Measurements from ENCODE around the gene COL26A1.

COL26A1 gene

GRCh38 chr7:101536668-101537067, 174.0 kb downstream of the COL26A1 start:
- DNase-seq = no peak

DNA sequence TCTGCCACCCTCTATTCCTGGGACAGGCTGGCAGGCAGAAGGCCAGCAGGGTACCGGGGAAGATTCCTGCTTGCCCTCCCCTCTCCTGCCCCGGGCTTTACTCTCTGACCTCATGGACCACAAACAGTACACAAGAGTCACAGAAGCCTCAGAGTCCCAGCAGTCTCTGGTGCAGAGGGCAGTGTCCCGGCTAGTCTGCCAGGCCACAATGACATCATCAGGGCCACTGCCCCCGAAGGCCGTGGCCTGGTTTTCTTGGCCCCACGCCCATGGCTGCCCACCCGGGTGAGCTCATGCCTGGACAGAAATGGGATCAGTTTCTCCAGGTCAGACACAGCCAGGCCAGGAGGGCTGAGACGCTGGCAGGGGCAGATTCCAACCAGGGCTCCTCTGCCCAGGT, 174.5 kb downstream of the COL26A1 start:
- DNase-seq = no peak

DNA sequence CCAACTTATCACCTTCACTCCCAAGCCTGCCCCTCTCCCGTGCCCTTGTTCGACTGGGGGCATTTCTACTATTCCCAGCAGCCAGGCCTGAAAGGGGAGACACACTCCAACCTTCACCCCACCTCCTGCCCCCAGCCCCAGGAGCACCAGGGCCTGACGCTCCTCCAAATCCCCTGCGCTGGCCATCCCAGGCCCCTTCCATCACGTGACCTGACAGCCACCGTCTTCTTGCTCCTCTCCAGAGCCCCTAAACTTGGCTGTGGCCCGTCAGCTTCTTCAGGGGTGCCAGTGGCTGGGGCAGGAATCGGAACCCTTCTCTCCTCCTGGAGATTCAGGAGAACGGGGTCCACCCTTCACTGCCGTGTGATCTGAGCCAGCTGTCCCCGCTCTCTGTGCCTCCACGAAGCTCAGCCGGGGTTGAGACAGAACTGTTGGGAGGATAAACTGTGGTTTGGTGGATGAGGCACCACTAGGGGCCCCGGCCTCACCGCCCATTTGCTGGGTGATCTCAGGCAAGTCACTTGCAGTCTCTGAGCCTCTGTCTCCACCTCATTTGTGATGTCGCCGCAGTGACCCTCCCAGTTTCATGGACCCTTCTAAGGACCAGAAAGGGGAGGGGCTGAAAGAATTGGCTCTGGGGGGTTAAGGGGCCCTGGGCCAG, 175.4 kb downstream of the COL26A1 start:
- DNase-seq = no peak

GRCh38 chr7:101538596-101539459, 176.2 kb downstream of the COL26A1 start:
- peak; percentile 8 to 73 for DNase-seq

DNA sequence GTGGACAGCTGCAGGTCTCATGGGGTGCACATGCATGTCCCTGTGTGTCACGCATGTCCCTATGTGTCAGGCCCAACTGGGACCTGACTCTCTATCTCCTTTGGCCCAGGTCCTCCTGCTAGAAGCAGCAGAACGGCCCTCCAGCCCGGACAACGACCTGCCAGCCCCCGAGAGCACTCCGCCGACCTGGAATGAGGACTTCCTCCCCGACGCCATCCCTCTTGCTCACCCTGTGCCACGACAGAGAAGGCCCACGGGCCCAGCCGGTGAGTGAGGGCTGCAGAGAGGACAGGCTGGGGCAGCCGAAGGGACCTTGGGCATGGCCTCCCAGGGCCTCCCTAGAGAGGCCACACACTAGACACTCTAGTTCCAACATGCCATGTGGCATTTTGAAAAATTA, 177.1 kb downstream of the COL26A1 start:
- no peak for DNase-seq

DNA sequence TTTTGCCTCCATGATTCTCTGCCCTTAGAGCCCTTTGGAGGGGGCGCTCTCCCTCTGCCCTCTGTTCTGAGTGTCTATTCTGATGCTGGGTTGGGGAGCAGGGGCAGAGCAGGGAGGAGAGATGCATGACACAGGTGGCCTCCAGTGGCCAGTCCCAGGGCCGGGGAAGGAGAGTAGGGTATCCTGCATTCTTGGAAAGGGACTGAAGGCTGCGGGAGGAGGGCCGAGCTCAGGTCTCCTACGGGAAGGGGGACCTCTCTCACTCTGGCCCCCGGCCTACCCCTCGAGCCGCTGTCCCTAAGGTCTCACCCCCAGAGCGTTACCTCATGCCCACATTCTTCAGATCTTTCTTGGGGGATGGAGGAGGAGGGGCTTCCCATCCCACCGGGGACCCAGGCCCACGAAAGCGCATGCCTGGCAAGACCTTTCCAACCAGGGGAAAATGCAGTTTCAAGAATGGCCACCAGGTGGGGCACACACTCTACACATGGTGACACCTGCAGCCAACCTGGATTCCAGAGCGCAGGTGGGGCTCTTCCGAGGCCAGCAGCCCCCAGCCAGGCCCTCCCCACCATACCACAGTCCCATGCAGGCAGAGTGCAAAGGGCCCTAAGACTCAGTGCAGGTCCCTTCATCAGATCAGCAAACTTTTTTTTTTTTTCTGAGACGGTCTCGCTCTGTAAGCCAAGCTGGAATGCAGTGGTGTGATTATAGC, 180.0 kb downstream of the COL26A1 start:
- DNase-seq = peak; percentile 44 to 78

- DNase-seq = no peak
These were observed 180.6 kb downstream of the COL26A1 start for GRCh38 chr7:101543242-101543766.

DNA sequence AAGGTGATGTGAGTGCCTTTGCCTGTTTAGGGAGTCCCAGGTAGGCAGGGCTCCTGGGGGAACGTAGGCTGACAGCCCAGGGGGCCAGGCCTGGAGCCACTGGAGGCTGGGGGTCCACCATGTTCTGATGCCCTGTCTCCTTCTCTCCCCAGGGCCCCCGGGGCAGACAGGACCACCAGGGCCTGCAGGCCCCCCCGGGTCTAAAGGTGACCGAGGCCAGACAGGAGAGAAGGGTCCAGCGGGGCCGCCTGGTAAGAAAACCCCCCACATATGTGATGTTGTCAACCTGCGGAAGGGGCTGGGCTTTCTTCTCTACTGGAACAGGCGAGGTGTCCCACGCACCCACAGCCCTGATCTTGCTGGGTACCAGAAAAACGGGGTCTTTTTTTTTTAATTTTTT, 181.2 kb downstream of the COL26A1 start:
- no peak for DNase-seq

- no peak for DNase-seq
These were observed 182.9 kb downstream of the COL26A1 start for GRCh38 chr7:101545441-101546190.

DNA sequence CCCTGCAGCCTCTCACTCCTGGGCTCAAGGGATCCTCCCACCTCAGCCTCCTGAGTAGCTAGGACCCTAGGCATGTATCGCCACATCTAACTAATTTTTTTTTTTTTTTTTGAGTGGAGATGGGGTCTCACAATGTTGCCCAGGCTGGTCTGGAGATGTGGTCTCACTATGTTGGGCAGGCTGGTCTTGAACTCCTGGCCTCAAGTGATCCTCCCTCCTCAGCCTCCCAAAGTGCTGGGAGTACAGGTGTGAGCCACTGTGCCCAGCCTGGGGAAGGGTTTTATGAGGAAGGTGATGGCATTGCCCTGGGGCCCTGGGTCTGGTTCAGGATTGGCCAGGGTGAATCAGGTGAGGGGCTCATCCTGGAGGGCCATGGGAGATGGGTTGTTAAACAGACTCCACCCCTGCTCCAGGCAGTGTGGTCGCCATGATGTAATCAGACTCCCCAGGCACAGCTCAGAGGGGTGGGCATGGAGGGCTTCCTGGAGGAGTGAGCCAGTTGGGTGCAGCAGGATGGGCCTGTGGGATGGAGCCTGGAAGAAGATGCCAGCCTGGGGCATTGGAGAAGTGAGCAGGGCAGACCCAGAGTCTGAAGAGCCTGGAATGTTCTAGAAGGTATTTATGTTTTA, 183.7 kb downstream of the COL26A1 start:
- DNase-seq = no peak

GRCh38 chr7:101547022-101547915, 184.6 kb downstream of the COL26A1 start:
- DNase-seq = no peak

DNA sequence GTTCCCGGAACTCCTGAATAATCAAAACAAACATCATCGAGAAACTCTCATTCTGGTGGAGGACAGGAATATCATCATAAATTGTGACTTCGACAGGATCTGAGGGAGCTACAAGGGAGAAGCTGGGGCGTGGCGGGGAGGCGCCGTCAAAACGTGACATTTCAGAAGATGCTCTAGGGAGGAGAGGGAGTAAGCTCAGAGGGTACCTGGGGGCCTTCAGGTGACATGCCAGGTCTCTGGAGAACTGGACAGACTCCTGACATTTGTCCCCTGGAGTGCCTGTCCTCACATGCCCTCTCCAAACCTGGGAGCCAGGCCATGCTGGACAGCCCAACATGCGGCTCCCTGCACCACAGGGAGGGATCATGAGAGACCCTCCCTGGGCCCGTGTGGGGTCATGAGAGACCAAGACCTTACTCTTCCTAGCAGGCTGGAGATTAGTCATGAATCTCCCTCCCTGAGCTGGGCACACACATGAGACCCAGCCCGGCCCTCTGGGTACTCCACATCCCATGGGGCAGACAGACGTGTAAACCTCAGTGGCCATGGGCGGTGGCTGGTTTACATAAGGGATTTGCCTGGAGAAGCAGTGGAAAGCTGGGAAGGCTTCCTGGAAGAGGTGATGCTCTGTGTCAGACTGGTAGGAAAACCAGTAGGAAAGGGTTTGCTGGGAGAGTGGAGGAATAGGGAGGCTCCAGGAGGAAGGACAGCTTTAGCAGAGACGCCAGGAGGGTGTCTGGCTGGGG, 185.4 kb downstream of the COL26A1 start:
- DNase-seq = no peak

DNA sequence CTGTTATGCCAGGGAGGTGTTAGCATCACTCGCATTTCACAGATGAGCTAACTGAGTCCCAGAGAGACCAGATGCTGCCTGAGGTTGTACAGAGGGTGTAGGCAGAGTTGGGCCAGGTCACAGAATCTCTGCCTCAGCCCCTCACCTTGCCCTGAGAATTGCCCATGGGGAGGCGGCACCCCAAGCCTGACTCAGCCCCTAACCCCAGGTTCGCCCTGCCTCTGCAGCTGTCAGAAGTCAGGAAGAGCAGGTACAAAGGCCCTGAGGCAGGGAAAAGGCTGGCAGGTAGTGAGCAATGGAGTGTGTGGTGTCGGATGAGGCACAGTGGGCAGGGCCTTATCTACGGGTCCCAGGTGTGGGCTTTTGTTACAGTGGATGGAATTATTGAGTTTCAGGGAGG, 187.1 kb downstream of the COL26A1 start:
- no peak for DNase-seq

- no peak for DNase-seq
These were observed 188.2 kb downstream of the COL26A1 start for GRCh38 chr7:101550641-101551541.

- DNase-seq = no peak
These were observed 190.5 kb downstream of the COL26A1 start for GRCh38 chr7:101553018-101553770.

- DNase-seq = no peak
These were observed 191.2 kb downstream of the COL26A1 start for GRCh38 chr7:101553771-101554445.

GRCh38 chr7:101554584-101555268, 192.1 kb downstream of the COL26A1 start:
- no peak for DNase-seq
